Nephron (organoid): Measurements from ENCODE around the gene LRG1.

Experiments used
- H3K27ac Mint-ChIP-seq, 3 experiments: 2 replicates each; pipeline ENCODE4 v1.8.0; 2020; ENCODE audit warnings: mixed read lengths in 3 of 3, mild to moderate bottlenecking in 2 of 3, moderate library complexity in 1 of 3
- H3K27me3 Mint-ChIP-seq: 2 replicates; pipeline ENCODE4 v1.8.0; 2021; ENCODE audit warnings: low read depth, mild to moderate bottlenecking, moderate library complexity, mixed read lengths
- H3K36me3 Mint-ChIP-seq: 2 replicates; pipeline ENCODE4 v1.8.0; 2020; ENCODE audit warnings: low read depth, mixed read lengths
- H3K4me1 Mint-ChIP-seq: 2 replicates; pipeline ENCODE4 v1.8.0; 2020; ENCODE audit warnings: mixed read lengths
- H3K4me3 Mint-ChIP-seq, 3 experiments: 2 replicates each; pipeline ENCODE4 v1.8.0; 2020; ENCODE audit warnings: mild to moderate bottlenecking in 3 of 3, mixed read lengths in 3 of 3, moderate library complexity in 2 of 3
- H3K9me3 Mint-ChIP-seq: 2 replicates; pipeline ENCODE4 v1.8.0; 2020; ENCODE audit warnings: mixed read lengths
- CTCF ChIP-seq, 3 experiments: fragments of 200-600 bp; sonication (generic); IDR thresholded peaks; one replicate each; pipeline ENCODE4 v1.5.0; 2021; ENCODE audit warnings: antibody characterized with exemption in 3 of 3; ENCODE audit not compliant: unreplicated experiment in 3 of 3

The LRG1 gene

GRCh38 chr19:4521170-4521887 is 18.5 kb downstream of the LRG1 start:
- Mint-ChIP-seq H3K36me3 (no peaks in the 10 kb centered on the region), H3K4me1 (peaks cover 11% of the 10 kb centered on the region), H3K9me3 (no peaks in the 10 kb centered on the region), H3K4me3 (no peak overlapping the region), H3K27me3 (peaks cover 8% of the 10 kb centered on the region), H3K27ac (no peak overlapping the region)
- TF ChIP-seq CTCF (IDR thresholded peaks at IDR 0.05; ENCODE audit: unreplicated experiment in 3 of 3) = no peak

- H3K4me1 Mint-ChIP-seq = peaks cover 11% of the 10 kb centered on the region
- peak overlapping the region in 1 of 3 experiments; percentile 58 for H3K4me3 Mint-ChIP-seq
- H3K9me3 Mint-ChIP-seq = no peaks in the 10 kb centered on the region
- H3K27me3 Mint-ChIP-seq = peaks cover 4% of the 10 kb centered on the region
- no peaks in the 10 kb centered on the region for H3K36me3 Mint-ChIP-seq
- peak overlapping the region in 2 of 3 experiments; percentile 62 to 74 for H3K27ac Mint-ChIP-seq
- TF ChIP-seq CTCF (IDR thresholded peaks at IDR 0.05; ENCODE audit: unreplicated experiment in 3 of 3) = no peak
Measured at GRCh38 chr19:4519521-4520277, 20.1 kb downstream of the LRG1 start.

- Mint-ChIP-seq H3K36me3 (no peaks in the 10 kb centered on the region), H3K9me3 (no peaks in the 10 kb centered on the region), H3K27ac (peak overlapping the region in 1 of 3 experiments; percentile 59), H3K4me3 (no peak overlapping the region), H3K4me1 (peaks cover 11% of the 10 kb centered on the region), H3K27me3 (peaks cover 4% of the 10 kb centered on the region)
- no peak for TF ChIP-seq CTCF (IDR thresholded peaks at IDR 0.05; ENCODE audit: unreplicated experiment in 3 of 3)
Measured at GRCh38 chr19:4519172-4519496, 20.7 kb downstream of the LRG1 start.

- TF ChIP-seq CTCF (IDR thresholded peaks at IDR 0.05; ENCODE audit: unreplicated experiment in 3 of 3) = no peak
- Mint-ChIP-seq H3K27me3 (peaks cover 4% of the 10 kb centered on the region), H3K36me3 (no peaks in the 10 kb centered on the region), H3K27ac (peak within 1 kb of the TSS in 2 of 3 experiments; percentile 51 to 59), H3K9me3 (no peaks in the 10 kb centered on the region), H3K4me1 (peaks cover 11% of the 10 kb centered on the region), H3K4me3 (peak within 1 kb of the TSS in 2 of 3 experiments; percentile 11 to 31)
Measured at GRCh38 chr19:4518345-4519171, 21.3 kb downstream of the LRG1 start, which contains the start of gene PLIN4. Gene PLIN4, minus strand, starts transcription at chr19:4518486. Its CDS starts 214 bp downstream, at chr19:4518272.

GRCh38 chr19:4517451-4518057 is 22.3 kb downstream of the LRG1 start:
- H3K27me3 Mint-ChIP-seq = peaks cover 4% of the 10 kb centered on the region
- H3K9me3 Mint-ChIP-seq = no peaks in the 10 kb centered on the region
- no peak overlapping the region for H3K4me3 Mint-ChIP-seq
- H3K27ac Mint-ChIP-seq = no peak overlapping the region
- TF ChIP-seq CTCF (IDR thresholded peaks at IDR 0.05; ENCODE audit: unreplicated experiment in 3 of 3) = no peak
- H3K36me3 Mint-ChIP-seq = no peaks in the 10 kb centered on the region
- peaks cover 11% of the 10 kb centered on the region for H3K4me1 Mint-ChIP-seq
